ENCODE data around the gene SS18L1.

SS18L1 gene

GRCh38 chr20:62216636-62217566, 73.3 kb downstream of the SS18L1 start:
- no peak for TF ChIP-seq GATA3 (IDR thresholded peaks at IDR 0.05; ENCODE audit: low read depth, low read length)
- TF ChIP-seq GATA2 (IDR thresholded peaks at IDR 0.05; ENCODE audit: low read depth, low read length): no peak

DNA sequence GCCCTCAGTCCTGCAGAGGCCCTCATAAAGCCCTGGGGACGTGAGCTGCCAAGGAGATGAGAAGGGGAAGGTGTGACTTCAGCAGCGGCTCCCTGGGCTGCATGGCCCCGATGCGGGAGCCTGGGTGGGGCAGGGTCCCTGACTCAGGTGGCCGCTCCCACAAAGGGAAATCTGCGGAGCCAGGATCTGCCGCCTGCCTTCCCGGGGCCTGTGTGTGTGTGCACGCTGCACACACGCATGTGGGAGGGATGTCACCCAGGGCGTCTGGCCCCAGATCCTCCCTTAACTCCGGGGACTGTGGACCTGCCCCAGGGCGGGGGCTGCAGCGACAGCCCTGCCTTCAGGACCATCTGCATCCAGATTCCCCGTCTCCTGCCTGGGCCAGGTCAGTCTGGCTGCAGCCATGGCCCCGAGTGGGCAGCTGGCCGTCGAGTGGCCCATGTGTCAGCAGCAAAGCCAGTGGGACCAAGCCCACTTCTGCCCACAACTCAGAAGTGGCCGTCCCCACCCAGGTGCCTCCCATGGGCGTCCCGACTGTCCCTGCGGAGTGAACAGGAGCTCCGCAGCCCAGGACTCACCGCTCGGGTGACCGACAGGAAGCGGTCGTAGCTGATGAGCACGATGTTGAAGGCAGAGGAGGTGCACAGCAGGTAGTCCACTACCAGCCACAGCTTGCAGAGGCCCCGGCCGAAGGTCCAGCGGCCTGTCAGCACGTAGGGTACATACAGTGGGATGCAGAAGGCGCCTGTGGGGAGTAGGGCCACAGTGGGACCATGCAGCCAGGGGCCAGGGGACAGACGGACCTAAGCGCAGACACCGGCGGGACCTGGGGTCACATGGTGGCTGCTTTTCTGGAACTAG, 74.6 kb downstream of the SS18L1 start:
- TF ChIP-seq GATA2 (IDR thresholded peaks at IDR 0.05; ENCODE audit: low read depth, low read length) (no peak), GATA3 (IDR thresholded peaks at IDR 0.05; ENCODE audit: low read depth, low read length) (no peak)

DNA sequence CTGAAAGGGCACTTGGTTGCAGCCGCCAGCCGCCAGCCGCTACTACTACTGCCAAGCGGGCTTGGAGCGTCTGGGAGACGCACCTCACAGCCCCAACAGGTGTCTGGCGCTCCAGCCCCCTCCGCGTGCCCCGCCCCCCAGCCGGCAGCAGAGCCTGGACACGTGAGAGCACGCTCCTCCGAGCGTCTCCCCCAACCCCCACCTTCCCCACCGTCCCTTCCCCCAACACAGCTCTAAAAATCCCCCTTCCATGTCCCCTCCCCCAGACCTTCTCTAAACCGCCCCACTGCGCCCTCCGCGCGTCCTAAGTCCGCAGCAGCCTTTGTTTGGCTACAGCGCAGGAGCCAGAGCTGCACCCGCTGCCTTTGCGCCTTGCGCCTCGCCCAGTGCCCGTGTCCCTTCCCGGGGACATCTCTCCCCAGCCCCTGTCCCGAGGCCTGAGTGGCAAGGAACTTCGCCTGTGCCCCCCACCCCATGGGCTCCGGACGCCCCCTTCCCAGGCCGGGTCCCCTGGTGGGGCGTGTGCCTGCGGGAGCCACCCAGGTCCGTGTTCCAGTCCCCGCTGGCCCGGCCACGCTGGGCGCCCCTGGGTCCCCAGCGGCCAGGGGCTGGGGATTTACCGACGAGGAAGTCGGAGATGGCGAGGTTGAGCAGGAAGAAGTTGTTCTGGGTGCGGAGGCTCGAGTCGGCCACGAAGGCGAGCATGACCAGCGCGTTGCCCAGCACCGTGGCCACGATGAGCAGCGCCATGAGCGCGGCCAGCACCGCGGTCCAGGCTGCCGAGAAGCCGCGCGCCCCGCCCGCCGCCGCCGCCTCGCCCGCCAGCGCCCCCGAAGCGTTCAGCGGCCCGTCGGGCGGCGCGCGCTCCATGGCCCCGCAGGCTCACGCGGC, 75.8 kb downstream of the SS18L1 start:
- TF ChIP-seq GATA3 (IDR thresholded peaks at IDR 0.05; ENCODE audit: low read depth, low read length): no peak
- no peak for TF ChIP-seq GATA2 (IDR thresholded peaks at IDR 0.05; ENCODE audit: low read depth, low read length)

DNA sequence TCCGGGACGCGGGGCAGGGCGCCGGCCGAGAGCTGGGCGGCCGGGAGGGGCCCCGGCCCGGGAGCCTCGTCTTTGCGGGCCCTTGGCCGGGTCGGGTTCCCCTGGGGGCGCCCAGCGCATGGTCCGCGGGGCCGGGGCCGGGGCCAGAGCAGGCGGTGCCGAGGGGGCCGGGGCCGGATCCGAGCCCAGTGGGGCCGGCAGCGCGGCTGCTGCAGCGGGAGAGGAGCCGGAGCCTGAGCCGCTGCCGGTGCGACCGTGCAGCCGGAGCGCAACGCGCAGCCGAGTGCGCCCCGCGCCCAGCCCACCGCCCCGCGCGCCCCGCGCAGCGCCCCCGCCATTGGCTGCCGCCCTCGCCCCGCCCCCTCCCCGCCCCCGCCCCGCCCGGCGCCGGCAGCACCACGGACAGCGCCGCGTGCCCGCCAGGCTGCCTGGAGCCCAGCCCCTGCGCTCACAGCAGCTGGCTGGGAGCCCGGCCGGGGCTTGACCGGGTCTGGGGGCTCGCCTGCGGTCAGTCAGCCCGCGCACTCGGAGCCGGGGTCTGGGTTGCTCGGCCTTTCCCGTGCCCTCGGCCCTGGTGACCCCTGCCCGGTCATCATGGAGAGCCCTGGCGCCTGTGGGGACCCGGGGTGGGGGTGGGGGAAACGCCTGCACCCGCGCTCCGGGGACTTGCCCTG, 76.6 kb downstream of the SS18L1 start, which contains the start of gene HRH3:
Gene HRH3 (minus strand): TSS at position 287 of the 674 bp plus-strand sequence. CDS start 308 bp downstream, outside the sequence.
- TF ChIP-seq GATA3 (IDR thresholded peaks at IDR 0.05; ENCODE audit: low read depth, low read length) (no peak), GATA2 (IDR thresholded peaks at IDR 0.05; ENCODE audit: low read depth, low read length) (no peak)

- TF ChIP-seq GATA2 (IDR thresholded peaks at IDR 0.05; ENCODE audit: low read depth, low read length) (no peak), GATA3 (IDR thresholded peaks at IDR 0.05; ENCODE audit: low read depth, low read length) (no peak)
Measured at GRCh38 chr20:62220666-62221568, 77.3 kb downstream of the SS18L1 start.

DNA sequence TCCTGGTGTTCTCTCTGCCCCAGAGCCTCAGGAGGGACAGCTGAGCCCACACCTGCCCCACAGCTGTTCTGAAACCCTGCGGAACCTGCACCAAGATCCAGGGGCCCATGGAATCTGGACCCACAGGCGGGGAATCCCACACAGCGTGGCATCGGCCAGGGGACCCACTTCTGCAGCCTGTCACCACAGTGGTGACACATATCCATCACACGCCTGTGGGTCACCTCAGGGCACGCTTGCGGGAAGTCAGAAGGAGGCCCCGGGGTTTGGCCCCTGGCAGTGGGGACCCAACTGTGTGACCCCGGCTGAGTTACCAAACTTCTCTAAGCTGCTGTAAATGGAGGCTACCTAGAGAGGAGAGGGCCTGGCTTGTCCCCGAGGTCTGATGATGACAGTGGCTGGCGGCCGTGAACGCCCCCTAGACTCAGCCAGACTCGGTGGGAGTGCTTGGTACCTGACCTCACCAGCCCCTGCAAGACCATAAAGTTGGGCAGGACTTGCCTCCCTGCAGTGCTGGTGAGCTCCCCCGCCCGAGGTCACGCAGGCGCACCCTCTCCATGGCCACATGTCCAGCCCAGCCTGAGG, 78.8 kb downstream of the SS18L1 start:
- no peak for TF ChIP-seq GATA3 (IDR thresholded peaks at IDR 0.05; ENCODE audit: low read depth, low read length)
- TF ChIP-seq GATA2 (IDR thresholded peaks at IDR 0.05; ENCODE audit: low read depth, low read length): no peak

DNA sequence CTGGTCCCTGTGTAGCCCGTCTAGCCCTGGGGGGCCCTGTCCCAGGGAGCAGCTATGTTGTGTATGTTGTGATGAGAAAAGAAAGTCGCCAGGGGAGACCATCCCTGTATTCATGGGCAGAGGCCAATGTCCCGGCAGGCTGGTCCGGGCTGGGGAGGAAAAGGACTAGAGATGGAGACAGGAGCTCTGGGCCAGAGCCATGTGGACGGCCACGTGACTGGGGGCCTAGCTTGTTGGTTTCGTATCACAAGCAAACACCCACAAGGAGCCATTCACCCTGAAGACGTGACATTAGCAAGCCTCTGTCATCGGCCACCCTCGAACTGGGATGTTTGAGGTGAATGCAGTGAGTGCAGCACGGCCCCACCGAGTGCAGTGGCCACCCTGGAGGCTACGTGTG, 79.4 kb downstream of the SS18L1 start:
- no peak for TF ChIP-seq GATA3 (IDR thresholded peaks at IDR 0.05; ENCODE audit: low read depth, low read length)
- TF ChIP-seq GATA2 (IDR thresholded peaks at IDR 0.05; ENCODE audit: low read depth, low read length): no peak

DNA sequence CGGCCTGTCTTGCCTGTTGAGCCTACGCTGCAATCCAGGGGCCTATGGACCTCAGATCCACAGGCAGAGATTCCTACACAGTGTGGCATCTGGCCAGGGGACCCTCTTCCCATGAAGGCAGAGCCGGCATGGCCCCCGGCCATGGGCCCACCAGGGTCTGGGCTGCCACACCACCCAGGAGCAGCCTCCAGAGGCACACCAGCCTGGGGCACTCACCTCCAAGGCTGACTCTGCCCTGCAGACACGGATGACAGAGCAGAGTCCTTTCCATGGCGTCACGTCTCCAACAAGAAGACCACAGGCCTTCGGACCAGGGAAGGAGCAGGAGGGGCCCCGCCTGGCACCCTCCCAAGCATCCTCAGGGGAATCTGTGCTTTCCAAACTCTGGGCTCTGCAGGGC, 80.0 kb downstream of the SS18L1 start:
- TF ChIP-seq GATA2 (IDR thresholded peaks at IDR 0.05; ENCODE audit: low read depth, low read length) (no peak), GATA3 (IDR thresholded peaks at IDR 0.05; ENCODE audit: low read depth, low read length) (no peak)

- TF ChIP-seq GATA2 (IDR thresholded peaks at IDR 0.05; ENCODE audit: low read depth, low read length) (no peak), GATA3 (IDR thresholded peaks at IDR 0.05; ENCODE audit: low read depth, low read length) (no peak)
Measured at GRCh38 chr20:62224113-62224855, 80.7 kb downstream of the SS18L1 start.

- TF ChIP-seq GATA3 (IDR thresholded peaks at IDR 0.05; ENCODE audit: low read depth, low read length) (no peak), GATA2 (IDR thresholded peaks at IDR 0.05; ENCODE audit: low read depth, low read length) (no peak)
Measured at GRCh38 chr20:62225026-62225425, 81.5 kb downstream of the SS18L1 start.
